HCT116 (cell line): ENCODE data around the gene TAS1R2. TPM values are rescaled to one million over a fixed set of nuclear protein-coding genes. Genes with fewer than 3 reads are reported as not detected.

ENCODE experiments used
- ATAC-seq: fragments of 200-7000 bp; cut with Tn5 transposase; 2 replicates; pipeline ENCODE4 v1.9.1; 2020; ENCODE audit warnings: mild to moderate bottlenecking, moderate library complexity
- BruUV-seq: library from RNA; stranded (reverse); fragments of 400-500 nt; replicated peaks from 2 replicates; lab custom pipeline; 2021; lab: Mats Ljungman, UMichigan
- CTCF ChIA-PET: fragments of 300-600 bp; sonication (Branson Sonifier 250); formaldehyde crosslinking; loops from one replicate; lab custom pipeline; 2021; ENCODE audit warnings: antibody characterized with exemption; lab: Charles Lee
- POLR2A ChIA-PET: fragments of 300-600, 350-600 bp; sonication (Branson Sonifier 250); formaldehyde crosslinking; loops from one replicate; lab custom pipeline; 2021; ENCODE audit warnings: antibody characterized with exemption; lab: Charles Lee
- RAD21 ChIA-PET, 2 experiments: fragments of 300-600 bp; sonication (Branson Sonifier 250); formaldehyde crosslinking; loops; one replicate each; lab custom pipeline; 2023; ENCODE audit warnings: low total read pairs in 2 of 2; ENCODE audit not compliant: uncharacterized antibody in 2 of 2, unreplicated experiment in 2 of 2, low non-redundant PET in 1 of 2; lab: Charles Lee
- DNase-seq: peaks from one replicate; pipeline ENCODE4 v3.0.0-alpha.2; 2010; ENCODE audit warnings: low read depth, low spot score
- H2AFZ ChIP-seq: fragments of 200-600 bp; shearing (Covaris generic), sonication (generic); 2 replicates; pipeline ENCODE4 v1.6.1; 2017; ENCODE audit warnings: low read depth, mixed run types, mixed read lengths, antibody characterized with exemption, low read length; ENCODE audit not compliant: poor library complexity, severe bottlenecking
- H3K27ac ChIP-seq: 2 replicates; pipeline ENCODE4 v1.5.1; 2012; ENCODE audit warnings: low read depth, low read length
- H3K27me3 ChIP-seq: fragments of 200-600 bp; sonication (generic); 2 replicates; pipeline ENCODE4 v1.6.1; 2016; ENCODE audit warnings: mixed run types, low read length, mixed read lengths; ENCODE audit not compliant: insufficient read depth
- H3K36me3 ChIP-seq, 2 experiments: fragments of 200-500 bp in 1 of 2; fragments of 200-600 bp in 1 of 2; sonication (Bioruptor generic) in 1 of 2; sonication (generic) in 1 of 2; 2 replicates each; pipeline versions ENCODE4 v1.5.1 to v1.6.1; 2014 to 2016; ENCODE audit warnings: low read length in 2 of 2, inconsistent platforms in 1 of 2, mixed read lengths in 1 of 2, mixed run types in 1 of 2; ENCODE audit not compliant: insufficient read depth in 2 of 2, control insufficient read depth in 1 of 2
- H3K4me1 ChIP-seq, 2 experiments: fragments of 200-600 bp in 1 of 2; sonication (generic) in 1 of 2; 2 replicates each; pipeline versions ENCODE4 v1.5.1 to v1.6.1; 2012 to 2017; ENCODE audit warnings: low read length in 2 of 2, inconsistent platforms in 1 of 2, mild to moderate bottlenecking in 1 of 2, mixed read lengths in 1 of 2, mixed run types in 1 of 2, moderate library complexity in 1 of 2; ENCODE audit not compliant: insufficient read depth in 2 of 2, control insufficient read depth in 1 of 2
- H3K4me2 ChIP-seq: fragments of 200-600 bp; sonication (generic); 2 replicates; pipeline ENCODE4 v1.6.1; 2017; ENCODE audit warnings: mixed run types, low read length, mixed read lengths
- H3K4me3 ChIP-seq, 2 experiments: fragments of 200-600 bp in 1 of 2; sonication (generic) in 1 of 2; replicated peaks in 1 of 2; 2 replicates each; pipeline ENCODE4 v1.5.1; 2011 to 2016; ENCODE audit warnings: low read length in 2 of 2, control low read depth in 1 of 2, low read depth in 1 of 2, mild to moderate bottlenecking in 1 of 2, mixed read lengths in 1 of 2, mixed run types in 1 of 2
- H3K79me2 ChIP-seq: fragments of 200-600 bp; sonication (generic); 2 replicates; pipeline ENCODE4 v1.6.1; 2017; ENCODE audit warnings: mild to moderate bottlenecking, mixed run types, low read length, moderate library complexity, mixed read lengths; ENCODE audit not compliant: insufficient read depth
- H3K9ac ChIP-seq: fragments of 200-600 bp; sonication (generic); 2 replicates; pipeline ENCODE4 v1.6.1; 2016; ENCODE audit warnings: low read length, mixed read lengths
- H3K9me2 ChIP-seq: fragments of 200-600 bp; sonication (generic), shearing (Covaris generic); 2 replicates; pipeline ENCODE4 v1.6.1; 2017; ENCODE audit warnings: mixed run types, mild to moderate bottlenecking, moderate library complexity; ENCODE audit not compliant: insufficient read depth
- H3K9me3 ChIP-seq, 2 experiments: fragments of 200-500 bp in 1 of 2; fragments of 200-600 bp in 1 of 2; sonication (Bioruptor generic) in 1 of 2; sonication (generic) in 1 of 2; 2 replicates each; pipeline ENCODE4 v1.6.1; 2014 to 2017; ENCODE audit warnings: low read length in 2 of 2, mixed read lengths in 2 of 2, inconsistent platforms in 1 of 2, low read depth in 1 of 2, mild to moderate bottlenecking in 1 of 2, mixed run types in 1 of 2, moderate library complexity in 1 of 2; ENCODE audit not compliant: control insufficient read depth in 1 of 2, insufficient read depth in 1 of 2
- H4K20me1 ChIP-seq: fragments of 200-600 bp; sonication (generic), shearing (Covaris generic); 2 replicates; pipeline ENCODE4 v1.6.1; 2017; ENCODE audit warnings: mixed run types, mild to moderate bottlenecking, moderate library complexity; ENCODE audit not compliant: insufficient read depth
- CBX3 ChIP-seq: IDR thresholded peaks from 2 replicates; pipeline ENCODE4 v1.6.1; 2012; ENCODE audit warnings: low read depth
- EZH2phosphoT487 ChIP-seq: fragments of 200-600 bp; IDR thresholded peaks from 2 replicates; pipeline ENCODE4 v1.6.1; 2018; ENCODE audit warnings: antibody characterized with exemption, borderline replicate concordance
- JUND ChIP-seq: IDR thresholded peaks from 2 replicates; pipeline ENCODE4 v1.6.1; 2012
- YY1 ChIP-seq: IDR thresholded peaks from 2 replicates; pipeline ENCODE4 v1.6.1; 2011; ENCODE audit warnings: low read length, low read depth, moderate library complexity, mild to moderate bottlenecking; ENCODE audit not compliant: insufficient replicate concordance; ENCODE audit errors: extremely low read depth
- ZNF274 ChIP-seq: fragments of 200-500 bp; sonication (Bioruptor generic); IDR thresholded peaks from 2 replicates; pipeline ENCODE4 v1.6.1; 2014; ENCODE audit warnings: mild to moderate bottlenecking, low read depth, low read length, inconsistent platforms
- intact Hi-C: fragments of 100-400 bp; cut with micrococcal nuclease; formaldehyde crosslinking; loops from 2 replicates; pipeline ENCODE4 v1.10.0; 2022
- total RNA-seq: library from RNA; stranded (reverse); gene quantifications from one replicate; pipeline ENCODE4 v1.2.1, GENCODE V29; 2021; ENCODE audit not compliant: unreplicated experiment
- TF ChIP-seq, protein P1 (sequence below): IDR thresholded peaks from 2 replicates; pipeline ENCODE4 v1.6.1; 2012
- TF ChIP-seq, protein P2 (sequence below), 3 experiments: fragments of 200-600 bp in 1 of 3; sonication (generic) in 1 of 3; IDR thresholded peaks in 2 of 3; conservative IDR thresholded peaks in 1 of 3; 2 replicates each; pipeline ENCODE4 v1.5.1; 2012 to 2017; ENCODE audit warnings: low read depth in 2 of 3, low read length in 2 of 3, antibody characterized with exemption in 1 of 3, borderline replicate concordance in 1 of 3, control low read depth in 1 of 3, mild to moderate bottlenecking in 1 of 3, mixed read lengths in 1 of 3, mixed run types in 1 of 3, moderate library complexity in 1 of 3; ENCODE audit not compliant: insufficient read depth in 1 of 3

The TAS1R2 gene
- total RNA-seq, 1 experiment from 2014 or later, result not detected

DNA sequence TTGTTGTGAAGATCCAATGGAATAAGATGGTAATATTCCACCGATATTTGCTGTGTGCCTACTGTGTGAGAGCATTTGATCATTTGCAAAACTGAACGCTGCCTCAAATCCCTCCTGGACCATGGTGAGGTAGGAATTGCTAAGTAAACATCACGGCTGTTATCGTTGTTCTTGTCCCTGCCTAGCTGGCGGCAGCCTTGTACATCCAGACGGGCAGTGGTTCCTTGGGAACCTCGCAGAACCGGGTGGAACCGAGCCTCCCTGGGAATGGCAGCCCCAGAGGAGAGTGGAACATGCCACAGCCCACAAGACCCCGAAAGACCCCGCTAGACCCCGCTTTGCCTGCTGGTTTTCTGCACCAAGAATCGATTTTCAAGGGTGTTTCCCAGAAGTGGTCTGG is 60.9 kb downstream of the TAS1R2 start:
- ATAC-seq (no peak), DNase-seq (no peak)
- CTCF ChIA-PET, result no interaction called here
- no peaks in the 10 kb centered on the region for H3K36me3 ChIP-seq
- intact Hi-C loops, result no loop called here
- H3K4me2 ChIP-seq, result no peak overlapping the region
- peaks cover 0 to 6% of the 10 kb centered on the region in 2 experiments; a peak in 1 of 4 replicates for H3K9me3 ChIP-seq
- no peaks in the 10 kb centered on the region for H4K20me1 ChIP-seq
- no peaks in the 10 kb centered on the region for H3K79me2 ChIP-seq
- no peak overlapping the region for H3K4me3 ChIP-seq
- RAD21 ChIA-PET, result no interaction called here
- no peak overlapping the region for H3K9ac ChIP-seq
- H3K9me2 ChIP-seq, result no peaks in the 10 kb centered on the region
- POLR2A ChIA-PET, result no interaction called here
- BruUV-seq, result no TSS peak
- H3K27ac ChIP-seq, result no peak overlapping the region
- H2AFZ ChIP-seq, result no peak overlapping the region
- TF ChIP-seq ZNF274, result no peak
- no peak for TF ChIP-seq JUND
- TF ChIP-seq, protein P1, sequence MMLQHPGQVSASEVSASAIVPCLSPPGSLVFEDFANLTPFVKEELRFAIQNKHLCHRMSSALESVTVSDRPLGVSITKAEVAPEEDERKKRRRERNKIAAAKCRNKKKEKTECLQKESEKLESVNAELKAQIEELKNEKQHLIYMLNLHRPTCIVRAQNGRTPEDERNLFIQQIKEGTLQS, result no peak
- no peak for TF ChIP-seq YY1
- TF ChIP-seq, protein P2, sequence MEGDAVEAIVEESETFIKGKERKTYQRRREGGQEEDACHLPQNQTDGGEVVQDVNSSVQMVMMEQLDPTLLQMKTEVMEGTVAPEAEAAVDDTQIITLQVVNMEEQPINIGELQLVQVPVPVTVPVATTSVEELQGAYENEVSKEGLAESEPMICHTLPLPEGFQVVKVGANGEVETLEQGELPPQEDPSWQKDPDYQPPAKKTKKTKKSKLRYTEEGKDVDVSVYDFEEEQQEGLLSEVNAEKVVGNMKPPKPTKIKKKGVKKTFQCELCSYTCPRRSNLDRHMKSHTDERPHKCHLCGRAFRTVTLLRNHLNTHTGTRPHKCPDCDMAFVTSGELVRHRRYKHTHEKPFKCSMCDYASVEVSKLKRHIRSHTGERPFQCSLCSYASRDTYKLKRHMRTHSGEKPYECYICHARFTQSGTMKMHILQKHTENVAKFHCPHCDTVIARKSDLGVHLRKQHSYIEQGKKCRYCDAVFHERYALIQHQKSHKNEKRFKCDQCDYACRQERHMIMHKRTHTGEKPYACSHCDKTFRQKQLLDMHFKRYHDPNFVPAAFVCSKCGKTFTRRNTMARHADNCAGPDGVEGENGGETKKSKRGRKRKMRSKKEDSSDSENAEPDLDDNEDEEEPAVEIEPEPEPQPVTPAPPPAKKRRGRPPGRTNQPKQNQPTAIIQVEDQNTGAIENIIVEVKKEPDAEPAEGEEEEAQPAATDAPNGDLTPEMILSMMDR (IDR thresholded peaks at IDR 0.05 in 2 of 3, conservative IDR thresholded peaks at IDR 0.05 in 1 of 3; ENCODE audit: borderline replicate concordance in 1 of 3, insufficient read depth in 1 of 3, low read depth in 2 of 3, low read length in 2 of 3), result no peak
- no peaks in the 10 kb centered on the region for H3K4me1 ChIP-seq
- no peaks in the 10 kb centered on the region for H3K27me3 ChIP-seq

DNA sequence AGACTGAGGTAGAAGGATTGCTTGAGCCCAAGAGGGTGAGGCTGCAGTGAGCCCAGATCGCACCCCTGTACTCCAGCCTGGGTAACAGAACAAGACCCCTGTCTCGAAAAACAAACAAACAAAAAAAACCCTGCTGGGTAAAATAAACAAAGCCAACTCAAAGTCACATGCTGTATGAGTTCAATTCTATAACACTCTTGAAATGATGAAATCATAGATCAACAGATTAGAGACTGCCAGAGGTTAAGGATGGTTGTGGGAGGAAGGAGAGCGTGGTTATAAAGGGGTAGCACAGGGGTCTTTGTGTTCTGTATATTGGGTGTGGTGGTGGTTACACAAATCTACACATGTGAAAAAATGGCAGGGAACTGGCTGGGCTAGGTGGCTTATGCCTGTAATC is 62.5 kb downstream of the TAS1R2 start:
- no peak for ATAC-seq
- Histone ChIP-seq H4K20me1 (no peaks in the 10 kb centered on the region), H3K79me2 (no peaks in the 10 kb centered on the region), H3K27me3 (peaks cover 7% of the 10 kb centered on the region; the same call in 1 of the 2 replicates), H3K9me2 (no peaks in the 10 kb centered on the region), H3K9ac (no peak overlapping the region), H3K36me3 (no peaks in the 10 kb centered on the region), H3K4me1 (no peaks in the 10 kb centered on the region), H3K4me3 (no peak overlapping the region), H2AFZ (no peak overlapping the region), H3K9me3 (peaks cover 0 to 6% of the 10 kb centered on the region in 2 experiments; a peak in 1 of 4 replicates), H3K27ac (no peak overlapping the region), H3K4me2 (no peak overlapping the region)
- BruUV-seq, result no TSS peak
- POLR2A ChIA-PET, result no interaction called here
- intact Hi-C loops, result no loop called here
- CTCF ChIA-PET, result no interaction called here
- no peak for DNase-seq
- TF ChIP-seq EZH2phosphoT487, result no peak
- TF ChIP-seq CBX3, result no peak
- TF ChIP-seq, protein P2 (IDR thresholded peaks at IDR 0.05 in 2 of 3, conservative IDR thresholded peaks at IDR 0.05 in 1 of 3; ENCODE audit: borderline replicate concordance in 1 of 3, insufficient read depth in 1 of 3, low read depth in 2 of 3, low read length in 2 of 3), result no peak
- RAD21 ChIA-PET, result no interaction called here
